ENCODE results near the gene DNAH2.

GRCh38 chr17:7719661-7720060 lies 2.1 kb downstream of the DNAH2 start:
- no peak for TF ChIP-seq CTCF (IDR thresholded peaks at IDR 0.05)
- no peak for TF ChIP-seq POLR2A (IDR thresholded peaks at IDR 0.05)
- TF ChIP-seq POLR2AphosphoS5 (IDR thresholded peaks at IDR 0.05), result no peak

Measured in breast epithelium (tissue), 3 donors.